Measurements from ENCODE around the gene TECTB.

DNA sequence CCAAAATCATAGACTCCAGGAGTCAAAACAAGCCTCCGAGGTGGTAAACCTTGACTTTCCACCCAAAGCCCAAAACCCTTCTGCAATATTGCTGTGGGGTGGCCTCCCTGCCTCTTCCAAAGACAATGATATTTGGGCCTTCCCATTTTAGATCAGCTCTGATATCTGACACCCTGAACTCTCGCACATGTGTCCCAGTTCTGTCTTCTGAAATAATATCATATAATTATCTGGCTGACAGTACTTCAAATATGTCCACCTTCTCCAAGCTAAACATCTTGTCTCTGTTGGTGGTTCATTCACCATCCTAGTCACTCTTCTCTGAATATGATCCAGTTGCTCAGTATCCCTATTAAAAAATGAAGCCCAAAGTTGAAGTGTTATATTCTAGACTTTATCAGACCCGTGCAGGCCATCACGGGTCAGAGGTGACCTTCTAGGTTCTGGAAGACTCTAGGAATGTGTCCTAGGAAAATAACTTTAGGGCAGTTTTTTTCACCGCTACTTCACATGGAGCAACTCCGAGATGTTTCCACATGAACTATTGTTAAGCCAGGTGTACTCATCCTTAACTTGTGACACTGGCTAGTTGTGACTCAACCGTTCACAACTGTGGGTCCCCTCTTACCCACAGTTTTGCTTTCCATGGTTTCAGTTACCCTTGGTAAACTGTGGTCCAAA lies 6.3 kb downstream of the TECTB start:
- TF ChIP-seq POLR2A (IDR thresholded peaks at IDR 0.05) (no peak), CTCF (IDR thresholded peaks at IDR 0.05) (no peak)

Measured in heart left ventricle (tissue), 13 donors.